HCEC 1CT (cell line): Measurements from ENCODE around the gene PLP2.

Experiments used
- DNase-seq: peaks from one replicate; pipeline ENCODE4 v3.0.0-alpha.2; 2017

PLP2 gene

DNA sequence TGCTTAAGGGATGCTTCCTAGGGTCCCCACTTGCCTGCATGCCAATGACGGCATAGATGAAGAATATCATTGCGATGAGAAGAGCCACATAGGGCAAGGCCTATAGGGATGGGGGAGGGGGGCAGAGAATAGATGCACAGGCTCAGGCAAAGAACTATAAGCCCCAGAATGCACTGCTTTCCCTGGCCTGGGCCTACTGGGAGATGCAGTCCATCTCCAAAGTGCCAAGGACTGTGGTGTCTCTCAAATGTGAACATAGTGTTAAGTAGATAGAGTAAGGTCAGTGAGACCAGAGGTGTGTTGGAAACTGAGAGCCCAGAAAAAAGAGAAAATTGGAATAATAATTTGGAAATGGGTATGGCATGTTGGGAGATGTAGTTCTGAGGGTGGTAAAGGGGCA lies 40.5 kb downstream of the PLP2 start:
- DNase-seq: no peak

DNA sequence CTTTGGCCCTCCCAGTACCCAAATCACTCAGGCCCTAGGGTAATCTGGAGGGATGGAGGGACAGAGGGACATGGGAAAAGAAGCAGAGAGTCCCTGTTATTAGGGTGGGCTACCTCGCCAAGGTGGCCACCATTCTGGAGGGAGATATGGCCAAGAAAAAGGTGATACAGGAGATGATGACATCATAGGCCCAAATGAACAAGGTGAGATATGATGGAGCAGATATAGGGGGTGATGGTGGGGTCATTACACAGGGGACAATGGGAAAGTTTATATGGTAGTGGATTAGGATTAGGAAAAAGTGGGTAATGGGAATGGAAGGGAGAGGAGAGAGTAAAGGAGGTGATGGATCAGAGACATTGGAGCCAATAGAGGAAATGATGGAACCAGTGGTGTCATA lies 41.2 kb downstream of the PLP2 start:
- DNase-seq: no peak

DNA sequence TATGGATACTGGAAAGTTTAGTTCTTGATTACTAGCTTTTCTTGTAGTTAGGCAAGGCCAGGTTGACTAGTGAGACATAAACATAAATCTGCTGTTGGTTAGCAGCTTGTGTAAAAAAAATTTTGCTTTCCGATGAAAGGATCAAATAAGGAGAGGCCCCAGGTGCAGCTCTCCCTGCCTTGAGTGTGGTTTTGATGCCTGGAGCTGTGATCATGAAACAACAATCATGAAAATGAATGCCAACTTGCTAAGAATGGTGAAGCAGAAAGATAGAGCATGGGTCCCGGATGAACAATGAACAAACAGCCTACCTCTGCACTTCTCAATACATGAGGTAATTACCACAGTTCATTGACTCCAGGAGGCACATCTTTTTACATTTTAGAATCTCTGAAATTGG lies 42.7 kb downstream of the PLP2 start:
- DNase-seq: no peak

DNA sequence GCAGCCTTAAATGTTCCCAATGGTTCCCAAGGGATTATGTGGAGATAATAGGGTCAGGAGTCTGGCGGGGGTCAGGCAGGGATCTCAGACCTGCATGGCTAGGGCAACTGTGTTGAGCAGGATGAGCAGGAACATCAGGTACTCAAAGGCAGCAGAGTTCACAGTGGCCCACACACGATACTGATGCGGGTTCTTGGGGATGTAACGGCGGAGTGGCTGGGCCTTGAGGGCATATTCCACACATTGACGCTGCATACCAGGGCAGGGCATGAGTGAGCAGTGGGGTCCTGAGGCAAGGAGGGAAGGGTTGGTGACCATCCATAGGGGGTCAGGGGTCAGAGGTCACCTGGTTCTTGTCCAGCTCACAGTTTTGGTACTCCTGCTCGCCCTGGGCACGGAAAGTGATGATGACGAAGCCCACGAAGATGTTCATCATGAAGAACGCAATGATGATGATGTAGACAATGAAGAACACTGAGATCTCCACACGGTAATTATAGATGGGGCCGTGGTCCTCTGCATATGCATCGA lies 43.4 kb downstream of the PLP2 start:
- no peak for DNase-seq

DNA sequence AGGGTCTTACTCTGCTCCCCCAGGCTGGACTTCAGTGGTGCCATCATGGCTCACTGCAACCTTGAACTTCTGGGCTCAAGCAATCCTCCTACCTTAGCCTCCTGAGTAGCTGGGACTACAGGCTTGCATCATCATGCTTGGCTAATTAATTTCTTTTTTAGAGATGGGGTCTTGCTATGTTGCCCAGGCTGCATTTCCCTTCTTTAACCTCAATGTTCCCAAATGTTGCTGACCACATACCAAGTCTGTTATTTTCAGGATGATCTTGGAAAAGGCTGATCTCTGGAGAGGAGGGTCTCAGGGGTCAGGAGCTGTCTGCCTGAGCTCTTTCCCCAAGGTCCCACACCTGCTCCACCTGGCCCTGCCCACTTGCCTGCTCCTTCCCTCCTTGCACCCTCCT lies 48.4 kb downstream of the PLP2 start:
- DNase-seq: no peak

DNA sequence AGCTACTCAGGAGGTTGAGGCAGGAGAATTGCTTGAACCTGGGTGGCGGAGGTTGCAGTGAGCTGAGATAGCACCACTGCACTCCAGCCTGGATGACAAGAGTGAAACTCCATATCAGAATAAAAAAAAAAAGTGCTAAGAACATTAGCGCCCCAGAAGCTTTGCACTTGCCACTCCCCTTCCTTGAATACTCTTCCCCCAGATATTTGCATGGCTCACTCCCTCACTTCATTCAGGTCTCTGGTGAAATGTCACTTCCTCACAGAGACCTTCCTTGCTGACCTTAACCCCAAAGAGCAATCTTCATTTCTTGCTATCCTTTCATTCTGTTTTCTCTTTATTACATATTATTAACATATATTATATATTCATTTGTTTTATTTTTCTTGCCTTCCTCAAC lies 50.2 kb downstream of the PLP2 start:
- no peak for DNase-seq
